HG02678 (cell line): ENCODE results near the gene WDR62.

Experiments used
- ATAC-seq: cut with Tn5 transposase; IDR thresholded peaks from one replicate; pipeline ENCODE4 v1.9.1; 2021; ENCODE audit warnings: mild to moderate bottlenecking, moderate library complexity; ENCODE audit not compliant: unreplicated experiment

Gene WDR62

DNA sequence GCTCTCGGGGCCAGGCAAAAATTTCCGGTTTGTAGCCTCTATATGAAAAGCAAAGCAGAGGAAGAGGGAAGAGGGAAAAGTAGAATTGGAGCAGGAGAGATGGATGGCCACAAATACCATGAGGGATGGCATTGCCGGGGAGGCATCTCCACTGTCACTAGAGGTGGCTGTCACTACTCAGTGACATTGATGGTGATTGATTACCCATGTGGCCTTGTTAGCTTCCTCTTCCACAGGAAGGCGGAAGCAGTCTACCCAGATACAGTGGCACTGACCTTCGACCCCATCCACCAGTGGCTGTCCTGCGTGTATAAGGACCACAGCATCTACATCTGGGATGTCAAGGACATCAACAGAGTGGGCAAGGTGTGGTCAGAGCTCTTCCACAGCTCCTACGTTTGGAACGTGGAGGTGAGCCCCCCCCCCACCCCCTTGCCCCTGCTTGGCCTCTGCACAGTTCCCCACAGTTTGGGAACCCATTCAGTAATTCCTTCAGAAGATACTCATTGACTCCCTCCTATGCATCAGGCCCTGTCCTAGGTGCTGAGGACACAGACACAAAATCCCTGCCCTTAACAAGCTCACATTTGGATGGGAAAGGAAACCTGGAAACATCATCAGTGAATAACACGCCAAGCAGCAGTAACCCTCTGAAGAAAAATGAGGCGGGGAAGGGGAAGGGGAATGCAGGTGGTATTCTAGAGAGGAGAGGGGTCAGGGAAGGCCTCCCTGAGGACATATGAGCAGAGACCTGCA is 18.6 kb downstream of the WDR62 start:
- ATAC-seq, result no peak

GRCh38 chr19:36079389-36079945 is 24.8 kb downstream of the WDR62 start:
- no peak for ATAC-seq

- ATAC-seq, result no peak
These were observed 26.7 kb downstream of the WDR62 start for GRCh38 chr19:36081385-36081784.

DNA sequence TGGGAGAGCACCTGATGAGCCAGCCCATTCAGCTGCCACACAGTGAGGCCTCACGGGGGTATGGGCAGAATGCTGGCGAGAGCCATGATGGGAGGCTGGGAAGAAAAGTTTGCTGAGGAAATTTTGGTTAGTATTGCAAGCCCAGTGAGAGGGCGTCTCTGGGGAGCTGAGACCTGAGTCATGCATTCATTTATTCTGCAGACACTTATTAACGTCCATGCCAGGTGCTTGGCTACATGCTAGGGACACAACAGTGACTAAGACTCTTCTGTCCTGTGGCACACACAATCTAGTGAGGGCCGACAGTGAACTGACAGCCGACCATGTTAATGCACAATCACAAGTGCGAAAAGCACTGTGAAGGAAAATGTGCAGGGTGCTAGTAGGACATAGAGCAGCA is 27.2 kb downstream of the WDR62 start:
- no peak for ATAC-seq

DNA sequence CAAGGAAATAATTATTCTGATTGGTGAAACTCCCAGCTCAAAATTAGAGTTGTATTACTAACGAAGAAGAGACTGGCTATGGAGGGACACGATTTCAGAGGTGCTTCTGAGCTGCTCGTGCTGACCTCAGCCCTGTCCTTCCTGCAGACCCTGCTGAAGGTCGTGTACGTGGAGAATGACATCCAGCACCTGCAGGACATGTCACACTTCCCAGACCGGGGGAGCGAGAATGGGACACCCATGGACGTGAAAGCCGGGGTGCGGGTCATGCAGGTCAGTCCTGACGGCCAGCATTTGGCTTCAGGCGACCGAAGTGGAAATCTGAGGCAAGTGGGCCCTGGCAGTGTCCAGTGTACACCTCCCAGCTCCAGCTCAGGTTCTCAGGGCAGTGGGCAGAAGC is 28.2 kb downstream of the WDR62 start:
- ATAC-seq, result no peak

DNA sequence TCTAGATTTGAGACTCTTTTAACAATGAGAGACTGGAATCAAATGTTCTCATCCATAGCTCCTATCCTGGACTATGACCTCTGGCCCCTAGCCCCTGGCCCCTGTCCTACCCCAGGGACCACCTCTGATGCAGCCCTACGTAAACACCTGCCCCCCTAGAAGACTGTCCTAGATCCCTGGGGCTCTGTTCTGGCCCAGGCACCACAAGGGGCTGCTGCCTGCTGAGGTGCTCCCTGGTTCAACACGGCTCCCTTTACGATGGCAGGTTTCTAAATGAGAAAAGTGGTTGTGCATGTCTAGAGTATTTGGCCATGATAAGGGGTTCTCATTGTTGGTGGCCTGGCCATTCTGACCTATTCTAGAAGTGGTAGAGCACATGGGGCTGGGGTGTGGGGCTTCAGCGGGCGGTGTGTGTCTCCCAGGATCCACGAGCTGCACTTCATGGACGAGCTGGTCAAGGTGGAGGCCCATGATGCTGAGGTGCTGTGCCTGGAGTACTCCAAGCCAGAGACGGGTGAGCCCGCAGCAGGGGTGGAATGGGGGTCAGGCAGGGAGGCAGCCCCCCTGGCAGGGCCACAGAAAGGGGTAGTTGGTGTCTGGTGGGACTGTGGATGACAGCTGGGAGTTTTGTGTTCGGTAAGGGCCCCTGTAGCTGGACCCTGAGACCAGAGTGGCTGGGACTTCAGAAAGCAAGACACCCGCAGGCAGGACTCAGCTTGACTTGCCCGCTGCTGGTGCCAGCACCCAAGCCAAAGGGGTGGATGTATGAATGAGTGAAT is 29.7 kb downstream of the WDR62 start:
- no peak for ATAC-seq

- no peak for ATAC-seq
These were observed 31.6 kb downstream of the WDR62 start for GRCh38 chr19:36086326-36086725.

GRCh38 chr19:36089847-36090246 is 35.1 kb downstream of the WDR62 start:
- ATAC-seq, result no peak

DNA sequence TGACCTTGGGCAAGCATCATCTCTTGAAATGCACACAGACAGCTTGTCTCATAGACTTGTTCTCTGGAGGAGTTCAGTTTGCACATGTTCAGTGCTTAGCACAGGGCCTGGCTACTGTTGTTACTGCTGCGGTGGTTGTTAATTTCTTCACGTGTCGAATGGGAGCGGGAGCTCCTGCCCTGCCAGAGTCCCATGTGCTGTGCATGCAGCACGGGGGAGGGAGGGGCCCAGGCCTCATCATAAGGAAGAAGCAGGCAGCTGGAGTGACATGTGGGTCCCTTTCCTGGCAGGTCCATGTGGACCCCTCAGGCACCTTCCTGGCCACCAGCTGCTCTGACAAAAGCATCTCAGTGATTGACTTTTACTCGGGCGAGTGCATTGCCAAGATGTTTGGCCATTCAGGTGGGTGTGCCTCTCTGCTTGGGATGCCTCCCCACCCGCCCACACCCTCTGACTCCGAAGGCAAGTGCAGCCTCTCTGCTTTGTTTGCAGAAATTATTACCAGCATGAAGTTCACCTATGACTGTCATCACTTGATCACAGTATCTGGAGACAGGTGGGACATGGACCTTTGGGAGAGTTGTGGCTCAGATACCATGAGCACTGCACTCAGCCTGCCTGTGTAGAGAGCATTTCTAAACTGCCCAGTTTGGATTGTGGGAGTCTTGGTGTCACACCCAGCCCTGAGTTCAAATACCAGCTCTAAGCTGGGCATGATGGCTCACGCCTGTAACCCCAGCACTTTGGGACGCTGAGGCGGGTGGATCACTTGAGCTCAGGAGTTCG is 36.4 kb downstream of the WDR62 start:
- no peak for ATAC-seq

DNA sequence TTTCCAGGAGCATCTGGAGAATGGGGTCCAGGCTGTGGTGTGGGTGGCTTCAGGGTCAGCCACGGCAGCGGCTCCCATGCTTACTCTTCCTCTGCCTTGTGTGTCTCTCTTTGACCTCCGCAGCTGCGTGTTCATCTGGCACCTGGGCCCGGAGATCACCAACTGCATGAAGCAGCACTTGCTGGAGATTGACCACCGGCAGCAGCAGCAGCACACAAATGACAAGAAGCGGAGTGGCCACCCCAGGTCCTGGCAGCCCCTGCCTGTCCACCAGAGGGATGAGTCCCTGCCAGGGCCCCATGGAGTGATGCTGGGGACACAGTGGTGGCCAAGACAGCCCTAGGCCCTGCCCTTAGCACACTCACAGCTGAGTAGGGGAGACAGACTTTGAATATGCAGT is 37.9 kb downstream of the WDR62 start:
- ATAC-seq, result no peak

DNA sequence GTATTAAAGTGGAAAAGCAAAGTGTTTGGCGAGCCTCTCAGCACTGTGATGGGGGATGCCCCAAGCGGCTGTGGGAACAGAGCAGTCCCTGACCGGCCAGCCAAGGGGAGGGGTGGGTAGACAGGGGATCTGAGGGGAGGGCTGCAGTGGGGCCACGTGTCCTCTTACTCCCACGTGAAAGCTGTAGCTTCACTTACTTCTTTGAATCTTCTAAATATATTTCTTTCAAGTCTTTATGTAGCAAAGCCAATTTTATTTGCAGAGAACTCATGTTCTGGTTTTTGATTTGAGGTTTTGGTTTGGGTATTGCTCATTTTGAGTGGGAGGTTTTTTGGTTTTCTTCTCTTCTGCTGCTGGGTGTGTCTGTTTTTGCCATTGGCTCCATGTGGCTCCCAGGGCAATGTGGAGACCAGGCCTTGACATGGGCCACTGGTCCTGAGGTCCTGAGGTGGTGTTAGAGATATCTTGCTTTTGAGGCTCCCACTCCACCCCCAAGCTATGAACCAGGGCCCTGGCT is 38.5 kb downstream of the WDR62 start:
- ATAC-seq, result no peak

- no peak for ATAC-seq
These were observed 39.0 kb downstream of the WDR62 start for GRCh38 chr19:36093687-36094086.

GRCh38 chr19:36097036-36097435 is 42.3 kb downstream of the WDR62 start:
- no peak for ATAC-seq

DNA sequence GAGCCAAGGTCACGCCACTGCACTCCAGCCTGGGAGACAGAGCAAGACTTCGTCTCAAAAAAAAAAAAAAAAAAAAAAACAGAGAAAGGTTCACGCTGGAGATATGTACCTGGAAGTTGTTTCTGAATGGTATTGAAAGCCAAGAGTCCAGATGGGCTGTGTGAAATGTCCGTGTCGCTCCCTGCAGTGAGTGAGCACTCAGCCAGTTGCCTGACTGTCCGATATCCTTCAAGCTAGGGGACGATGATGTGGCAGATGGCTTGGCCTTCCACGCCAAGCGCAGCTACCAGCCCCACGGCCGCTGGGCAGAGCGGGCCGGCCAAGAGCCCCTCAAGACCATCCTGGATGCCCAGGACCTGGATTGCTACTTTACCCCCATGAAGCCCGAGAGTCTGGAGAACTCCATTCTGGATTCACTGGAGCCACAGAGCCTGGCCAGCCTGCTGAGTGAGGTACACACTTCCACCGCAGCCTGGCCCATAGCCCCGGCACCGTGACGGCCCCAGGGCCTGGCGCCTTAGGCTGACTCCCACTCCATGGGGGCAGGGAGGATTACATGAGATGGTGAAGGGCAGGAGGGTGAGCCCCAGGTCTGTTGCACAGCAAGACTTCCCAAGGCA is 44.6 kb downstream of the WDR62 start:
- no peak for ATAC-seq

- no peak for ATAC-seq
These were observed 45.8 kb downstream of the WDR62 start for GRCh38 chr19:36100476-36100875.

DNA sequence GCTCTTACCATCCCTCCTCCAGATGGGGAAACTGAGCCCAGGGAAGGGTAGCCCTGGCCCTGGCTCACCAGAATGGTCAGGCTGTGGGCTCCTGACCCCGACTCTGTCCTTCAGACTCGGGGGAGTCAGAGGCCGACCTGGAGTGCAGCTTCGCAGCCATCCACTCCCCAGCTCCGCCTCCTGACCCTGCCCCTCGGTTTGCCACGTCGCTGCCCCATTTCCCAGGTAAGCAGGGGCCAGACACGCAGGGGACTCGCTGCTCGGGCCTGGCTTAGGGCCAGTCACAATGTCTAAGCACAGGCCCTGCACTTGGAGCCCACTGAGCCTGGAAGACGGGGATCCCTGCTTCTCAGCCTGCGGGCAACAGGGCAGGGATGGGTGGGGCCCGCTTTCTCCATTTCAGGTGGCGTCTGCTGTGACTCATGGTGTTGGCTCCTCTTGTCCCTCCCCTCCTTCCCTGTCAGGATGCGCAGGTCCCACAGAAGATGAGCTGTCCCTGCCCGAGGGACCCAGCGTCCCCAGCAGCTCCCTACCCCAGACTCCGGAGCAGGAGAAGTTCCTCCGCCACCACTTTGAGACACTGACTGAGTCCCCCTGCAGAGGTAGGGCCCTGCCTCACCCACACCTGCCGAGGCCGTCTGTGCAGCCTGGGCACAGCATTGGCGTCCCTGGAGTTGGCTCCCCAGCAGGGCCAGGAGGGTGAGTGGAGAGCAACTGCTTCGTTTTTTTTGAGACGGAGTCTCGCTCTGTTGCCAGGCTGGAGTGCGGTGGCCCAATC is 47.0 kb downstream of the WDR62 start:
- no peak for ATAC-seq

GRCh38 chr19:36103040-36103626 is 48.4 kb downstream of the WDR62 start:
- no peak for ATAC-seq

DNA sequence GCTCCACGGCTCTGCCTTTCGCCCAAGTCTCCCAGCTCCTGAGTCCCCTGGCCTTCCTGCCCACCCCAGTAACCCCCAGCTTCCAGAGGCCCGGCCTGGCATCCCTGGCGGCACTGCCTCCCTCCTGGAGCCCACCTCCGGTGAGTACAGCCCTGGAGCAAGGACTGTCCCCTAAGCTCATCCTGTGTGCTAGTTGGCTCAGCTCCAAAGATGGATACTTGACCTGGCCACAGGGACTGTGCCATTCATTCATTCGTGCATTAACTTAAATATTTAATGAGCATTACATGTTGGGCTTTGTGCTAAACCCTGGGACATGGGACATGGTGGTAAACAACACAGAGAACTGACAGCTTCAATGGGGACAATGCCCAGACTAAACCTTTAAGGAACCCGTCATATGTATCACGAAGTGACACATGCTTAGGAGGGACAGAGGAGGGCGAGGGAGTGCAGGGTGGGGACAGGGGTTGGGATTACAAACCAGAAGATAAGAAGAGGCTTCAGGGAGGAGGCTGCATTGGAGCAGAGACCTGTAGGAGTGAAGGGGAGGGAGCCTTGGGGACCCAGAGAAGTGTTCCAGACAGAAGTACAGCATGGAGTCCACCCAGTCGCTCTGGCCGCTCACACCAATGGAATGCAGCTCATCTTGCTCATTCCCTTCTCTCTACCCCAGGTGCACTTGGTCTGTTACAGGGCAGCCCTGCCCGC is 49.3 kb downstream of the WDR62 start:
- no peak for ATAC-seq

GRCh38 chr19:36106441-36106840 is 51.7 kb downstream of the WDR62 start:
- ATAC-seq, result no peak
